GM21825 (cell line): Measurements from ENCODE around the gene KCNMB2.

Source experiments
- ATAC-seq: cut with Tn5 transposase; IDR thresholded peaks from one replicate; pipeline ENCODE4 v1.9.1; 2021; ENCODE audit warnings: mild to moderate bottlenecking, moderate library complexity; ENCODE audit not compliant: unreplicated experiment

The KCNMB2 gene

DNA sequence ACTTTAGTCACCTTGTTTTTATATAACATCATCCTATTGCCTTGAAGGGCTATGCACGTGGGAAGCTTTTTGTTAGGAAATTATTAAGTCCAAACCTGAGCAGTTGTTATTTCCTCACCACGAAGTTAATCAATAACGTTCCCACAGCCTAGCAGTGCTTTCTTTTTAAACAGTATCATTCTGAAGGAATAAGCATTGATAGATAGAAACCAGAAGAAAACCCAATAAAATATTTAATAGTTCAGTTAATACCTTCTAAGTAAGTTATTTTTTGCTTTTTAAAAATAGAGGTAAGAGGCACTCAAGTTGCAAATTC lies 149.3 kb downstream of the KCNMB2 start:
- no peak for ATAC-seq

DNA sequence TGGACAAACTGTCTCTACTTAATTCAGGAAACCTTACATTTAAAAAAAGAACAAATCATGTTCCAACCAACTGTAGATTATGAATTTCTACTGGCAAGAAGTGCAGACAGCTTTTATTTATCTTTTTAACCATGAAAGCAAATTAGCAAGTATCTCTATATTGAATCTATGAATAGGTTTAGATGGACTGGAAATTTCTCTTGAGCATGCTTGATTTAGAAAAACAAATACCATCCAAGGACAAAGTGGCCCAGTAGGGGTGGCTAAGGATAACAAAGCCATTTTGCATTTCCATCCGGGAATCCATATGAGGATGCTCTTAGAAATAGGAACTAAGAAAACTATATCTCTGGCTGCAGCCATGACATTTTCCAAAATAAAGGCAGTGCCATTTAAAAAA lies 150.6 kb downstream of the KCNMB2 start:
- no peak for ATAC-seq

DNA sequence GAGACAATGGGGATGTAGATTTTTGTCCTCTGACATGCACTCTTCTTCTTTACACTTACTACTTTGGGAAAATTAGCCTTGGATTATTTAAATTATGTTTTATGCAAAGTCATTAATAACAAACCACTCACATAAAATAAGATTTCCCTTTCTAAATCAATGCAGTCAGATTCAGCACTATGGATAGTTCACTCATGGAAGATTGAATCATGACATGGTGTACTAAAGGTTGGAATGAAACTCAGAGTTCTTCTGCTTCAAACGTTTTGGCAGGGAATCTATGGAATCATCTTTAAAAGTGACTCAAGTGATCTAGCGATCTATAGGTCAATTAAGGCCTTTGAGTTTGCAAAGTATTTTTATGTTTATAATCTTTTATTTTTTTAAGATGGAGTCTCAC lies 154.3 kb downstream of the KCNMB2 start:
- no peak for ATAC-seq

DNA sequence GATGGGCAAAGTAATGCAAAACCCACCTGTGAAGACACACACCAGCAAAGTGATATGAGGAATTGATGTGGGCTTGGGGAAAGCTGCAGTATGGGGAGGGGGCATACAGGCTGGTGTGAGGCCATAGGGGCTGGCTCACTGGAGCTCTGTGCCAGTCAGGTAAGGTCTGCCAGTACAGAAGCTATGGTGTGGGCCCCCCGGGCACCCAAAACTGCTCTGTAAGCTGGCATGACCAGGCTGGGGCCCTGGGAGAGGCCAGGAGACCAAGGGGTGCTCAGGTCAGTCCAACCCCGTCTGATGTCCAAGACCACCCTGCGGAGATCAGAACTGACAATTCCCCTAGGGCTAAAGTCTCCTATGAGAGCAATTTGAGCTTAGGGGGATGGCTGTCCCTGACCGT lies 163.1 kb downstream of the KCNMB2 start:
- no peak for ATAC-seq

DNA sequence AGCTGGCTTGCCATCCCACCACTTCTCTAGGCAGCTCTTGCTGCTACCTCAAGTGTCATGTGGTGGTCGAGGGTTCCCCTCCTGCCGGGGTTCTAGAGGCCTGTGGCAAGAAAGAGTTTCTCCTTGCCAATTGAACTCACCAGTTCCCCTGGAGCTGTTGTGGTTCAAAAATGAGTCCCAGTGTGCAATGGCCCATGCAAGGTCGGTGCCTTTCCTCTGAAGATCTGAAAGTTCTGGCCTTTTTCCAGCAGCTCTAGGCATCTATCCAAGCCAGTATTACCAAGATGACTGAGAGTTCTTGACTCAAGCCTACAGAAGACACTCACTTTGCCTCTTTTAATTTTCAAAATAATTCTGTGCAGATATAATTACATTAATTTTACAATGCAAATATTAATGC lies 163.6 kb downstream of the KCNMB2 start:
- ATAC-seq: no peak

DNA sequence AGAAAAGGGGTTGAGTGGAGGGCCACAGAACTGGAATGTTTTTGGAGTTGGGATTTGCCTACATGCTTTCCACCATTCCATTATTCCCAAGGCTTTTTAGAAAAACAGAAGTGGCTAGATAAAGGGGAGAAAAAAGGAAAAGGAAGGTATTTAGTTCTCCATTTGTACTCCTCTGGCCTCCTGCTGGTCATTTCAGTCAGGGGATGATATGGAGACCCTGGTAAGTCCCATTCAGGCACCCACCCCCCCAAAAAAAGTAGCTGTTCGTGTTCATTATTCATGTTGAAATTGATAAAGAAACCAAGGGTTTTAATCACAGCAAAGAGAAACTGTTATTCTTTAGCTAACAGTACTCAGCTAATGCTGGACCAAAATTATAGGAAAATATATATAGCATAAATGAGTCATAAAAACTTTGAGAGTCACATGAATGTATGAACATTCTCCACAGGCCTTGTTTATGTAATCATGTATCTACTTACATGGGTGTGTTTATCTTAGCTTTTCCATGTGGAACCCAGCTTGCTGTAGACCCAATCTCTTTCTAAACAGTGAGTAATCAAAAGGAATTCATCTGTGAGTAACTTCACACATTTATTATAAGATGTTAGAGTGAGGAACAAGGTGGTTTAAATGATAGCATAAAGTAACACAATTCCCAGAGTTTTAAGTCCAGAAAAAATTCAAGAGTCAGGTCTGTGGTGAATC lies 167.2 kb downstream of the KCNMB2 start:
- ATAC-seq: no peak

DNA sequence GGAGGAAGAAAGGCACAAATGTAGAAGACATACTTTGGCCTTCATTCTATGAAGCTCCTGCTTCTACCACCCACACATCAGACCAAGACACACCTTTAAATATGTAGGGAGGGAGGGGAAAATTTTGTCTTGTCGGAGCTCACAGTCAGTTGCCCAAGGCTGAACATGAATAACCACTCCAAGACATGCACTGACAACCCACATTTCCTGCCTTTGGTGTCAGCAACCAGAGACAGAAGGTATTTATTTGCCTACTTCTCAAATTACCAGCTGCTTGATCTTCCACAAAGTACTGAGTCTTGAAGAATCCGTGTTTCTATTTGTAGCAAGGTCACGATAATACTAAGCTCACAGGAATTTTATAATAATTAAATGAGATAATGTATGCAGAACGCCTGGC lies 169.7 kb downstream of the KCNMB2 start:
- ATAC-seq: no peak

DNA sequence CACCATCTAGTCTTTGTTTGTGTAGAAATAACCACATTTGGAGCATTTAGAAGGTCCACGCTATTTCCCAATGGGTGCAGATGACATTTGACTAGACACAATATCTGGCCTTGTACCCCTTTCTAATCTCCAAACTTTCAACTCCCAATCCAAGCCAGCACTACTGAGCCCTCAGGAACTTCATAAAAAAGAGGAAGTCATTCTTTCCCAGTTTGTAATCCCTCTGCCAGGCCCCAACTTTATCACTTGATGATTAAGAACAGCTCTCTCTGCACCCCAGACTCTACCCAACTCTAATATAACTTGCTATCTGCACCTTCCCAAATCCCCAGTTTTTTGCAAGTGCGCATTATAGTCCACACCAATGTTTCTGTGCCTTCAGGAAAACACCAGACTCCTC lies 170.2 kb downstream of the KCNMB2 start:
- ATAC-seq: no peak

DNA sequence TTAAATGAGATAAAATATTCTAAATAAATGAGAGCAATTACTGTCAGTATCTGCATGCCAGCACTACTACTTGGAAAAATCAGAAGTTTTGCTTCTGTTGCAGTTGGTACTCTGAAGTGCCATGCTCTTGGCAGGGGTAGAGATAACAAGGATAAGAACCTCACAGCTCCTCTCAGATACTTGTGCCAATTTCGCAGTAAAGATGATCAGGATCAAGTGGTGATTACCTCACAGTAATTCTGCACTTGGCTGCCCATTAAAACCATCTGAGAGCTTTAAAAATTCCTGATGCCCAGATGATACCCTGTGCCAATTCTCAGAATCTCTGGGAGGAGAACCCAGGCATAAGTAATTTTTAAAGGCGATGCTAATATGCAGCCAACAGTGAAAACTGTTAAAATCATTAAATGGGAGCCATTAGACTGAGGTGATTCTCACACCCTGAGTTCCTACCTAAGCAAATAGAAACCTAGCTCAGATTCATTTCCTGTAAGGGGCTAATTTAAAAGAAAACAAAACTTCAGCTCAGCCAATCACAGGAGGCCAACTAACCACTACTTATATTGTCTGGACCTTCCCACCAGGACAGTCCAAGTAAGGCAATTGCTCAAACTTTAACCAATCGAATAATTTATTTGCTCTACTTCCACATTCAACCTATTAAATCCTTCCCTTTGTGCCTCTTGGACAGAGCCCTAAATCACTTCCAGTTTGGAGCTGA lies 171.2 kb downstream of the KCNMB2 start:
- ATAC-seq: no peak

DNA sequence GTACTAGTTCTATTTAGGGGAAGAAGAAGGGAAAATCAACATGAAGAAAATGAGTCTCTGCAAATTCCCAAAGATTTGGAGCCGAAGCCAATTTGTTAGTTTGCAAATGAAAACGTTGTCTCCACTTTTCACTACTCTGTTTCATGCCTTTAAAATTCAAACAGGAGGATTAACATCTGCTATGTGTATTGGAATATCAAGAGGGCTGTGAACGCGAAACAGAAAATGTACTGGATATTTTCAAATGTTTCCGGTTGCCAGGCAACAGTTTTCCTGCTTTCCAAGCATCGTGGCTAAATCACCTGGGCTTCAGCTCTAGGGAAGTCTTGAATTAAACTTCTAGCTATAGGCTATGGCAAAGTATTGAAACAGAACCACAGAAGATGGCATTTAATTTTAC lies 172.8 kb downstream of the KCNMB2 start:
- ATAC-seq: no peak

DNA sequence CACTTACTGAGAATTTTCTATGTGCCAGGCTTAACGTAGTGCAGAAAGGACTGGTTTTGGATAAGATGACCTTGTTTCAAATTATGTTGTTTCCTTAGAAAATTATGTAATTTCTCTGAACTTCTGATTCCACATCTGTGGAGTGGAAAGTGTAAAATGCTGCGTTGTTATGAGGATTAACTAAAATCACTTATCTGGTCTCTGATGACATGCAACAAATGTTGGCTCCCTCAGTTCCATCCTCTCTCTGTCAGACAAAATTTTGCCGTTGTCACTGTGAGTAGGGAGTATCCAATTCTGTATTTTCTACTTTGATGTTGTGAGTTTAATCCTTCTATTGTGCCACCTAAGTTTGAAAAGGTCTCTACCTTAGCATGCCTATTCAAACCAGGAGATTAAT lies 175.5 kb downstream of the KCNMB2 start:
- ATAC-seq: no peak

DNA sequence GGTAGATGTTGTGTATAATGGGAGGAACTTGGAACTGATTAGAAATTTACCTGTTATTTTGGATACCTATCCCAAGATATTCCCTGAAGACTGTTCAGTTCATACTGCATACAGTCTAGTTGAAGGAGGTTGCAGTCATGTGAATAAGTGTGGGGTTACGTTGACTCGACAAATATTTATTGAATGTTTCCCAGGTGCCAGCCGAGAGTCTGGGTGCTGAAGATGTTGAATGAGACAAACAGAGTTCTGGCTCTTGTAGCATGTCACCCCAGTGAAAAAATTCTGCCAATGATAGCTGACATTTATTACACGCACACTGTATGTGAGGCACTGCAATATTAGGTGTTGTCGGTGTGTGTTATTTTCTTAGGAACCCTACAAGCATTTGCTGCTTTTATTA lies 176.0 kb downstream of the KCNMB2 start:
- no peak for ATAC-seq

DNA sequence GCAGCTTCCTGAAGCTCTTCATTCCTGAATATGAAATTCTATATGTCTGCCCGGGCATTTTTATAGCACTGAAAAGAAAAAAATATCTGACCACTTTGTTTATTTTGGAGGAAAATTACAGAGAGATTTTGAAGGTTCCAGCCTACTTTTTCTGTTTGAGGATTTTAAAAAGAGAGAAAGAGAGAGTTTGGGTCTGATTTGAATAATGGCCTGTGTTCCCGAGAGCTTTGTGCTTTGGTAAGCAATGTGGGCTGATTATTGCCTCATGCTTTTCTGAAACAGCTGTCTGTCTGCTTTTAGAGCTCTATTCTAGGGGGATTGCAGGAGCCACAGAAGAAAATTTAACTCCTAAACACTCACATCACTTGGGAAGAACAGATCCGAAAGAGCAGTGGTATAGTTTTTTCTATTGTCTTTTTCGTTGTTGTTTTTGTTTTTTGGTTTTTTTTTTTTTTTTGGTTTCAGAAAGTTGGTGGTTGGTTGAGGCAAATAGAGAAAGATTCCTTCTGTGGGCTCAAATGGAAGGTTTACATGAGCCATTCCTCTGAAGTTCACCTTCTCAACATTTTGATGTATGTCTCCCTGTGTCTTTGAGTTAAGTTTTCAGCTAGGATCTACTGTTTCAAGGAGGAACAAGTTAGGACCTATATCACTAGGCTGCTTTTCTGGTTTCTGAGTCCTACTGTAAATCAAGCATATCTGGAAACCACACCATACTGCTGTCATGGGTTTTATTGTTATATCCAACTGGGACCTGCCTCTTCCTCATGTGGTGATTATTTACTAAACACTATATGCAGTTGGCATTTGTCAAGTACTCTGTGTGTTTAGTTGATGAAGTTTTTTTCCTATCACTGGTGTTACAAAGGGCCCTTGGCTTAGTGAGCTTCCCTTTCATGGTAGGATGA lies 178.9 kb downstream of the KCNMB2 start:
- ATAC-seq: no peak

DNA sequence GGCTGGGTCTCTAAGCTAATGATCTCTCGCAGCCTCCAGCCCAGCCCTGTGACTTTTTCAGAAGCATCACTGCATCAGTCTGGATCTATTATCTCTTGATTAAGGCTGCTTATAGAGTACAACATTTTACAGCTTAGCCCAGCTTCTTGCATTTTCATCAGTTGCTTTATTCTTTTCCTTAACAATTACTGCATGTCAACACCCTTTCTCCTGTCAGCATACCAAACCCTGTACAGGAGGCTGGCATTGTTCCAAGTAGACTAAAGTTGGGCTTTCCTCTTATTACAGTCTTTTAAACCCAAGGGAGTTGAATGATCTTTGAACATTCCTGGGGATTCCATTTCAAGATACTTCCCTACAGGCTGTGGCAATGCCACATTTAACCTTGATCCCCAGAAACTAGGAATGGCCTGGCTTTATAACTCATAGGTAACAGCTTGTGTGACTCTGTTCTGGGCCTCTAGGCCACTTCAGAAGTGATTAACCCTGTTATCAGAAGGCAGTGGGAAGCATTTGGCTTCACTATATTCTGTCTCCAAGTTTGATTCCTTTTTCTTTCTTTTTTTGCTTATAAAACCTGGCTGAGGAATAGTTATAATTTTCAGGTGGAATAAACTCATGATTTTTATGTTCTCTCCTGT lies 182.9 kb downstream of the KCNMB2 start:
- ATAC-seq: no peak

DNA sequence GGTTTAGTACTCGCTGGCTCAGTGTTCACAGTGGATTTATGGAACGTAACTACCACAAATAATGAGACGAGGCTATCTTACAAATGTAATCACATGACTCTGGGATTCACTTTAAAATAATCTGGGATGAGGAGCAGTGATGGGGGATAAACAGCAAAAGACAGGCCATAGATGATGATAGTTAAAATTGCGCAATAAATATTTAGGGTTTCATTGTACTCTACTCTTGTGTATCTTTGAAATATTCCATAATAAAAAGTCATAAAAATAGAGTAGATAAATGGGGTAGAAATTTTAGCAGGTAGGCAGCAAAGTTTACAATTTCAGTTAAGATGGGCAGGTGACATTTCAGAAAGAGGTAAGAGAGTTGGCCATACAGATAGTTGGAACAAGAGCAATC lies 196.6 kb downstream of the KCNMB2 start:
- ATAC-seq: no peak

DNA sequence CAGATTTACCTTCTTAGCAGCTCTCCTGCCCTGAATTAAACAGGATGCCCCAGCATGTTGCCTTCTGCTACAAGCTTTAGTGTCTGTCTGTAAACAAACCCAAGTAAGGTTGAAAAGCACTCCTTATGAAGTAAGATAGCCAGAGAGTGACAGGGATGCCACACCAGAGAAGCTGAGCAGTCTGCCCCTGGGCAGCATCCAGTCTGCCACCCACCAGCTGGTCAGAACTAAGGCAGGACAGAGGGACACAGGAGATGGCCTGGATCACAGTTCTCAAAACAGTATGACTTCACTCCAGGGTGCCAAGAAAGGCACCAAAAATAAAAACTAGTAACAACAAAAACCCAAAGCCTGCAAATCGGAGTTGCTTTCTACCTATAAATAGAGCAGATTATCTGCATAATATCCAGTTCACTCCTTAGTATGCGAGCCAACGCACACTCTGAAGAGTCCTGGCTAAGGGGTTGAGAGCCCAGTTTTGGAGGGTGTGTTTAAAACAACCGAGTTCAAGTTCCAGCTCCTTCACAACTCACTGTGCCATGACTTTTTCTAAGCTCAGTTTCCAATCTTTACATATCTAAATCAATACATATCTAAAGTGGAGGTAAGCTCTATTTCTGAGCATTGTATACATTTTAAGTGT lies 198.9 kb downstream of the KCNMB2 start:
- ATAC-seq: no peak

DNA sequence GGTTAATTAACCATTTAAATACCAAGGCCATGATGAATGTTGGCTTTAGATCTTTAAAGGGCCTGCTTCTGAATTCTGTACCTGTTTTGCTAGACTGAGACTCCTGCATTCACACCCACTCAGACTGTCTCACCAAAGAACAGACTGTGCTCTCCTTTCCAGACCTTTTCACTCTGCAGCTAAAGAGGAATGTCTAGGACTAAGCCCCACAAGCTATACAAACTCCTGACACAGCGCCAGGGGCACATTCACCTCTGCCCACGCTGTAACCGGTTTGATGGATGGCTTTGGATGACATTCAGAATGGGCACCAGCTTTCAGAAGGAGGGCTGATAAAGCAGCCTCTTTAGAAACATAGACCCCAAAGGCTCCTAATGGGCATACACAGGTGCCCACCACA lies 200.1 kb downstream of the KCNMB2 start:
- no peak for ATAC-seq

DNA sequence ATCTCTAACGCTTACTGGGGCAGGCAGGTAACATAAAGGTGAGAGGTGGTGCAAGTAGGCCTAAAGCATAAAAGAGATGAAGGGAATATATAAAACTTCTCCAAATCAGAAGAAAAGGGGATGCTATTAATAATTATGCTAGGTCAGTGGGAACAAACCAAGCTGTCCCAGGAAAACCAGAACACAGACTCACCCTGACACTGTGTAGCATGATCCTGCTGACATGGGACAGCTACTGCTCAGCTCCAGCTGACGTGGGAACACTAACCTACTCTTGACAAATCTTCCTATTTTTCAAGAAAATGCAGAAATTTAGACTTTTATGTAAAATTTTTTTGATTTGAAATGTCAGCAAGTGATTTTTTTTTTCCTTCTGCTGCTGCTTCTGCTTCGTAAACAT lies 203.5 kb downstream of the KCNMB2 start:
- no peak for ATAC-seq

DNA sequence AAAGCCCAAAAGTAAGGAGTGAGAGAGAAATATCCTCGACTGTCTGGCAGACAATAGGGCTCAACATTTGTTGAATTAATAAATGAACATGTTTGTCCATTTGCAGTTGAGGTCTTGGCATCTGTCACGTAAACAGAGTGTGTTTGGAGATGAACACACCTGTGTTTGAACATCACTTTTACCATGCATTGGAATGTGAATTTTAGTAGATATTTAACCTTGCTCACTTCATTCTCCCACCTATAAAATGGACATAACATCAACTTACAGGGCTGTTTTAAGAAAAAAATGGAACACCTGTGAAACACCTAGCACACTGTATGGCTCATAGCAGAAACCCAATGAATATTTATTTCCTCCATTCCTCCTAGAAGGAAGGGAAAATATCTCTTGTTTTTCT lies 204.8 kb downstream of the KCNMB2 start:
- ATAC-seq: no peak

DNA sequence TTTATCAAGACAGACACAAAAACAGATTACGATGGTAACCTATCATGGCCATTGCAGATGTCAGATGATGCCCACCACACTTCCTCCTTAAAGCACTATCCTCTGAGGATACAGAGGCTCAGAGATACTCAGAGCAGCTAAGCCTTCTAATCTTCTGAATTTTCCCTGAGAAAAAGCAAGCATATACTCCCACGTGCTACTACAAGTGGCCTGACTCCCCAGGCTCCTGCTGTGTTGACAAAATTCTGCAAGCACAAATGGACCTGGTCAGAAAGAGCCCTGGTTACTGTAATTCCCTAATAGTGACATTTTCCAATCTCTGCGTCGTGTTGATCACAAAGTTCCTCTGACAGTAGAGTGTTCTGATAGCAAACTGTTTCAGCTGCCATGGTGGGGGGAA lies 207.1 kb downstream of the KCNMB2 start:
- ATAC-seq: no peak
